ENCODE data around the gene PXDN.
"Not testable (repeated sequence)": the region's sequence is repeated elsewhere in the genome, so short reads cannot be mapped to it uniquely, and the experiment has no call there.

PXDN gene

GRCh38 chr2:1708476-1709334 is 35.6 kb downstream of the PXDN start:
- Histone ChIP-seq H3K27me3 (no peaks in the 10 kb centered on the region; a peak in 2 of 22 replicates), H3K9me3 (replicated peaks in 1 of 11) (no peaks in the 10 kb centered on the region), H3K36me3 (peaks cover 0 to 7% (median 0%) of the 10 kb centered on the region in 11 experiments; a peak in 1 of 22 replicates), H3K4me1 (peaks cover 79 to 97% (median 95%) of the 10 kb centered on the region in 10 experiments), H3K27ac (peak overlapping the region; percentile 75 to 96 (median 90)), H3K4me3 (peak overlapping the region; percentile 26 to 56 (median 45); a peak in 16 of 20 replicates), H3K4me2 (peak overlapping the region; percentile 90 to 100 (median 94)), H3K9ac (peak overlapping the region; percentile 66 to 83 (median 81)), H4K20me1 (peaks cover 15 to 93% (median 69%) of the 10 kb centered on the region in 11 experiments)
- no peak for TF ChIP-seq Cebpa-rat (IDR thresholded peaks at IDR 0.05)

DNA sequence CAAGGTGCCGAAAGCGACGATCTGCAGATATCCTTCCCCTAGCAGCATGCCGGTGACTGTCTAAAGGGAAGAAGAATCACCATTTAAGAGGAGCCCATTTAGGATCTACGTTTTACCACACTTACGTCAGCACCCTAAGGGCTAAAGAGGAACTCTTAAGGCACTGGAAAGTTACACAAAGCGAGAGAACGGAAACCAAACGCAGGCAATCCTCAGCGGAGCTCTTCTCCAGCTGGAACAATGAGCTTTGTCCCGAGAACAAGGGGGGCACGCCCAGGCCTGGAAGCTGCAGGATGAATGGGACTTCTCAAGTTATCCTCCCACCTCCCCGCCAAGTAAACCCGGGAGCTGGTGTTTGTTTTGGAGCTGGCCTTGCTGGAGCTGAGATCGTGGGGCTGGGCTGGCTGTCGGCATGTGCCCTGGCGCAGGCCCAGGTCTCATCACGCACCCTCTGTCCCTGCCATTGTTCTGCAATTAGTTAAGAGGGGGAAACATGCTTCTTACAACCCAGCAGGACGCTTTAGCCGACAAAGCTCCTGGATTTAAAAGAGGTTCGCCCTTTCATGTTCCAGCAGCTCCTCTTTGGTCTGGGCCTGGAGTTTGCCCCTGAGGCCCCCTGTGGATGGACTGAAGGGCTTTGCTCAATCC is 36.4 kb downstream of the PXDN start:
- H3K27me3 ChIP-seq = no peaks in the 10 kb centered on the region; a peak in 2 of 22 replicates
- peaks cover 0 to 7% (median 0%) of the 10 kb centered on the region in 11 experiments; a peak in 1 of 22 replicates for H3K36me3 ChIP-seq
- H3K9me3 ChIP-seq (replicated peaks in 1 of 11) = no peaks in the 10 kb centered on the region
- peak overlapping the region; percentile 90 to 100 (median 94) for H3K4me2 ChIP-seq
- H3K4me1 ChIP-seq = peaks cover 71 to 94% (median 92%) of the 10 kb centered on the region in 10 experiments
- peak overlapping the region; percentile 66 to 83 (median 81) for H3K9ac ChIP-seq
- H3K27ac ChIP-seq = peak overlapping the region; percentile 75 to 96 (median 90)
- peaks cover 15 to 91% (median 64%) of the 10 kb centered on the region in 11 experiments for H4K20me1 ChIP-seq
- H3K4me3 ChIP-seq = peak overlapping the region; percentile 26 to 56 (median 45); a peak in 18 of 20 replicates
- peak in 4 of 11 experiments; percentile 23 to 67 (median 38); a peak in 3 of 22 replicates for TF ChIP-seq Cebpa-rat (IDR thresholded peaks at IDR 0.05)

DNA sequence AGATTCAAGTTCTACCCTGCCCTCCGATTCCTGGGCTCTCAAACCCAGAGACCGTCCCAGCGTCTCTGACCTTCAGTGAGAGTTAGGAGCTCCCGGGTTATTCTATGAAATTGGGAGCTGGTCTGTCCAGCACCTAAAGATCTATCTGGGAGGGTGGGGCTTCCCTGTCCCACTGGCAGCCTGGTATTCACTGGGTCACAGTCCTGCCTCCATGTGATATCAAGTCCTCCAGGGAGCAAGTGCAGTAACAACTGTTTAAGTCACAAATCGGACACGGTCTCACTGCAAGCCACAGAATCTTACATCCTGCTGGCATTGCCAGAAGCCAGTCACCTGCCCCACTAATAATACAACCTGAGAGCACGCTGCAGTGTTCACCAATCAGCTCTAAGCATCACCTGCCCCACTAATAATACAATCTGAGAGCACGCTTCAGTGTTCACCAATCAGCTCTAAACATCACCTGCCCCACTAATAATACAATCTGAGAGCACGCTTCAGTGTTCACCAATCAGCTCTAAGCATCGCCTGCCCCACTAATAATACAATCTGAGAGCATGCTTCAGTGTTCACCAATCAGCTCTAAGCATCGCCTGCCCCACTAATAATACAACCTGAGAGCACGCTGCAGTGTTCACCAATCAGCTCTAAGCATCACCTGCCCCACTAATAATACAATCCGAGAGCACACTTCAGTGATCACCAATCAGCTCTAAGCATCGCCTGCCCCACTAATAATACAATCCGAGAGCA is 38.0 kb downstream of the PXDN start:
- H3K4me2 ChIP-seq = peak overlapping the region in 10 of 11 experiments; percentile 46 to 90 (median 74); a peak in 20 of 22 replicates
- not testable (repeated sequence) for H3K4me3 ChIP-seq; H3K9me3 ChIP-seq (replicated peaks in 1 of 11); H3K36me3 ChIP-seq; H3K27me3 ChIP-seq
- peaks cover 32 to 91% (median 68%) of the 10 kb centered on the region in 11 experiments for H4K20me1 ChIP-seq
- peaks cover 66 to 94% (median 92%) of the 10 kb centered on the region in 10 experiments for H3K4me1 ChIP-seq
- H3K9ac ChIP-seq = peak overlapping the region in 4 of 11 experiments; percentile 19 to 57 (median 26); a peak in 6 of 22 replicates
- H3K27ac ChIP-seq = peak overlapping the region in 4 of 11 experiments; percentile 19 to 53 (median 30); a peak in 6 of 22 replicates

DNA sequence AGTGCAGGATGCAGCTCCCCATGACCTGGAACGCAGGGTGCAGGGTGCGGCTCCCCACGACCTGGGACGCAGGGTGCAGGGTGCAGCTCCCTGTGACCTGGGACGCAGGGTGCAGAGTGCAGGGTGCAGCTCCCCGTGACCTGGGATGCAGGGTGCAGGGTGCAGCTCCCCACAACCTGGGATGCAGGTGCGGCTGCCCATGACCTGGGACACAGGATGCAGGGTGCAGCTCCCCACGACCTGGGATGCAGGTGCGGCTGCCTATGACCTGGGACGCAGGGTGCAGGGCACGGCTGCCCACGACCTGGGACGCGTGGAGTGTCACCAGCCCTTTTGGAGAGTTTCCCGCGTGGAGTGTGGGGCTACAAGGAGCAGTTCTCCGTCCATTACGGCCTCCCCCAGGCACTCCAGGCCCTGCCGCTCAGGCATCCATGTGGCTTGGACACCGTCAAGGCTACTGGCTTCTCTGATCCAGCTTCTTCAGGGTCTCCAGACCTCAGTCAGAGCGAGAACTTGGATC is 38.7 kb downstream of the PXDN start:
- H3K27ac ChIP-seq = peak overlapping the region in 4 of 11 experiments; percentile 19 to 53 (median 30); a peak in 6 of 22 replicates
- H4K20me1 ChIP-seq = peaks cover 38 to 93% (median 73%) of the 10 kb centered on the region in 11 experiments
- H3K4me1 ChIP-seq = peaks cover 65 to 94% (median 92%) of the 10 kb centered on the region in 10 experiments
- no peaks in the 10 kb centered on the region for H3K9me3 ChIP-seq (replicated peaks in 1 of 11)
- no peaks in the 10 kb centered on the region; a peak in 1 of 22 replicates for H3K27me3 ChIP-seq
- peak overlapping the region in 4 of 11 experiments; percentile 19 to 57 (median 26); a peak in 5 of 22 replicates for H3K9ac ChIP-seq
- peaks cover 0 to 7% (median 0%) of the 10 kb centered on the region in 11 experiments; a peak in 3 of 22 replicates for H3K36me3 ChIP-seq
- peak overlapping the region in 1 of 10 experiments; percentile 14; a peak in 1 of 20 replicates for H3K4me3 ChIP-seq
- peak overlapping the region in 10 of 11 experiments; percentile 46 to 90 (median 74); a peak in 20 of 22 replicates for H3K4me2 ChIP-seq
- no peak for TF ChIP-seq Cebpa-rat (IDR thresholded peaks at IDR 0.05)

- Histone ChIP-seq H3K27ac (peak overlapping the region in 2 of 11 experiments; percentile 9 to 53; a peak in 4 of 22 replicates), H3K4me3 (peak overlapping the region in 1 of 10 experiments; percentile 14; a peak in 1 of 20 replicates), H3K9me3 (replicated peaks in 1 of 11) (no peaks in the 10 kb centered on the region), H3K9ac (no peak overlapping the region), H4K20me1 (peaks cover 39 to 93% (median 73%) of the 10 kb centered on the region in 11 experiments), H3K4me2 (peak overlapping the region; percentile 10 to 90 (median 73); a peak in 21 of 22 replicates), H3K27me3 (no peaks in the 10 kb centered on the region; a peak in 1 of 22 replicates), H3K4me1 (peaks cover 58 to 94% (median 89%) of the 10 kb centered on the region in 10 experiments), H3K36me3 (peaks cover 0 to 10% (median 0%) of the 10 kb centered on the region in 11 experiments; a peak in 3 of 22 replicates)
- no peak for TF ChIP-seq Cebpa-rat (IDR thresholded peaks at IDR 0.05)
Measured at GRCh38 chr2:1704631-1705556, 39.4 kb downstream of the PXDN start.

GRCh38 chr2:1702186-1702565 is 42.1 kb downstream of the PXDN start:
- Histone ChIP-seq H3K4me2 (peak overlapping the region; percentile 17 to 83 (median 77); a peak in 19 of 22 replicates), H3K27me3 (no peaks in the 10 kb centered on the region; a peak in 1 of 22 replicates), H3K4me3 (no peak overlapping the region), H3K4me1 (peaks cover 33 to 94% (median 76%) of the 10 kb centered on the region in 10 experiments), H4K20me1 (peaks cover 59 to 93% (median 88%) of the 10 kb centered on the region in 11 experiments), H3K9me3 (replicated peaks in 1 of 11) (peaks cover 1 to 12% (median 8%) of the 10 kb centered on the region in 11 experiments; a peak in 14 of 22 replicates), H3K27ac (0 out of 22 replicates have a peak overlapping the region, but pooled peaks of 2 of the 11 experiments have one; percentile 4 to 30), H3K9ac (peak overlapping the region in 3 of 11 experiments; percentile 24 to 34 (median 30); a peak in 2 of 22 replicates), H3K36me3 (peaks cover 4 to 31% (median 15%) of the 10 kb centered on the region in 11 experiments; a peak in 20 of 22 replicates)
- no peak for TF ChIP-seq Cebpa-rat (IDR thresholded peaks at IDR 0.05)

All from BLaER1 treated with 17β-estradiol and CSF1 and Interleukin-3, amounts not matched to agents 10 nM and 100 nM (cell line).